DND-41 (cell line): Measurements from ENCODE around the gene ABCC8.

Experiments
- ATAC-seq: fragments of 200-7000 bp; cut with Tn5 transposase; 3 replicates; pipeline ENCODE4 v1.9.1; 2021; ENCODE audit warnings: low read depth; ENCODE audit not compliant: insufficient read depth
- DNase-seq: peaks from one replicate; pipeline ENCODE4 v3.0.0-alpha.2; 2020
- H2AFZ ChIP-seq: 2 replicates; pipeline ENCODE4 v1.6.0; 2012; ENCODE audit warnings: low read depth, low read length
- H3K27ac ChIP-seq: 2 replicates; pipeline ENCODE4 v1.5.1; 2012; ENCODE audit warnings: low read length, inconsistent platforms
- H3K27me3 ChIP-seq: fragments of 200-600 bp; sonication (generic); 2 replicates; pipeline ENCODE4 v1.6.0; 2012; ENCODE audit warnings: low read length, mild to moderate bottlenecking, inconsistent platforms; ENCODE audit not compliant: insufficient read depth, poor library complexity
- H3K36me3 ChIP-seq: 2 replicates; pipeline ENCODE4 v1.5.1; 2012; ENCODE audit warnings: low read length, inconsistent platforms; ENCODE audit not compliant: insufficient read depth
- H3K4me1 ChIP-seq: 2 replicates; pipeline ENCODE4 v1.5.1; 2012; ENCODE audit warnings: mild to moderate bottlenecking, low read length; ENCODE audit not compliant: insufficient read depth
- H3K4me2 ChIP-seq: 2 replicates; pipeline ENCODE4 v1.6.0; 2012; ENCODE audit warnings: mild to moderate bottlenecking, moderate library complexity, low read length, inconsistent platforms; ENCODE audit not compliant: insufficient read depth
- H3K4me3 ChIP-seq, 2 experiments: fragments of 200-600 bp in 1 of 2; shearing (Covaris generic) in 1 of 2; 2 replicates each; pipeline ENCODE4 v1.5.1; 2012 to 2016; ENCODE audit warnings: inconsistent platforms in 2 of 2, low read length in 2 of 2, mild to moderate bottlenecking in 2 of 2, low read depth in 1 of 2, moderate library complexity in 1 of 2
- H3K79me2 ChIP-seq: 2 replicates; pipeline ENCODE4 v1.6.0; 2012; ENCODE audit warnings: low read length, inconsistent platforms; ENCODE audit not compliant: insufficient read depth
- H3K9ac ChIP-seq: 2 replicates; pipeline ENCODE4 v1.6.0; 2012; ENCODE audit warnings: low read depth, mild to moderate bottlenecking, inconsistent platforms, low read length, moderate library complexity
- H3K9me3 ChIP-seq: 2 replicates; pipeline ENCODE4 v1.5.1; 2012; ENCODE audit warnings: low read length, moderate library complexity, mild to moderate bottlenecking, inconsistent platforms; ENCODE audit not compliant: insufficient read depth, severe bottlenecking
- H4K20me1 ChIP-seq: 2 replicates; pipeline ENCODE4 v1.6.0; 2012; ENCODE audit warnings: low read length; ENCODE audit not compliant: insufficient read depth
- EZH2 ChIP-seq: IDR thresholded peaks from 3 replicates; pipeline ENCODE4 v1.6.1; 2012; ENCODE audit warnings: borderline replicate concordance, low read depth, mild to moderate bottlenecking, moderate library complexity, low read length, inconsistent platforms; ENCODE audit not compliant: severe bottlenecking
- TF ChIP-seq, protein P1 (sequence below): IDR thresholded peaks from 2 replicates; pipeline ENCODE4 v1.5.1; 2012; ENCODE audit warnings: borderline replicate concordance, low read length, moderate library complexity, mild to moderate bottlenecking; ENCODE audit not compliant: poor library complexity, severe bottlenecking; ENCODE audit errors: extremely low read depth

Gene ABCC8

DNA sequence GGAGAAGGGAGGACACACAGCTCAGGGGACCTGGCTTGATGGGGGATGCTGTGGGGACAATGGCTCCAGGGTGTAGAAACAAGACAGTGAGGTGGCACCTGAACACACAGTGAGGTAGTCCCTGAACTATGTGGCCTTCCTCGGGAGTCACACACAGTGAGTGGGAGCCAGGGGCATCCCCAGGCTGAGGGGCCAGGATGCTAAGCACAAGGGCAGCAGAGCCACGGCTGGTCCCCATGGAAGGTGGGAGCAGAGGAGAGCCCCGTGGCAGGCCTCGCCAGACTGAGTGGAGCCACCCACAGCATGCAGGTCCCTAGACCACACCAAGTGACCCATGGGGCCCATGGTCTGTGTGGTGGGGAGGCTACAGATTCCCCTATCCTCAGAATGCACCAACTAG, 26.0 kb upstream of the ABCC8 start:
- Histone ChIP-seq H3K27ac (peak overlapping the region; percentile 0; the same call in 1 of the 2 replicates), H3K36me3 (no peaks in the 10 kb centered on the region), H3K4me1 (peaks cover 28% of the 10 kb centered on the region), H3K4me2 (no peak overlapping the region), H3K4me3 (no peak overlapping the region), H3K79me2 (no peaks in the 10 kb centered on the region), H3K9me3 (no peaks in the 10 kb centered on the region), H3K9ac (no peak overlapping the region), H2AFZ (no peak overlapping the region), H4K20me1 (no peaks in the 10 kb centered on the region), H3K27me3 (no peaks in the 10 kb centered on the region)
- no peak for ATAC-seq
- no peak for DNase-seq
- no peak for TF ChIP-seq EZH2
- TF ChIP-seq, protein P1, sequence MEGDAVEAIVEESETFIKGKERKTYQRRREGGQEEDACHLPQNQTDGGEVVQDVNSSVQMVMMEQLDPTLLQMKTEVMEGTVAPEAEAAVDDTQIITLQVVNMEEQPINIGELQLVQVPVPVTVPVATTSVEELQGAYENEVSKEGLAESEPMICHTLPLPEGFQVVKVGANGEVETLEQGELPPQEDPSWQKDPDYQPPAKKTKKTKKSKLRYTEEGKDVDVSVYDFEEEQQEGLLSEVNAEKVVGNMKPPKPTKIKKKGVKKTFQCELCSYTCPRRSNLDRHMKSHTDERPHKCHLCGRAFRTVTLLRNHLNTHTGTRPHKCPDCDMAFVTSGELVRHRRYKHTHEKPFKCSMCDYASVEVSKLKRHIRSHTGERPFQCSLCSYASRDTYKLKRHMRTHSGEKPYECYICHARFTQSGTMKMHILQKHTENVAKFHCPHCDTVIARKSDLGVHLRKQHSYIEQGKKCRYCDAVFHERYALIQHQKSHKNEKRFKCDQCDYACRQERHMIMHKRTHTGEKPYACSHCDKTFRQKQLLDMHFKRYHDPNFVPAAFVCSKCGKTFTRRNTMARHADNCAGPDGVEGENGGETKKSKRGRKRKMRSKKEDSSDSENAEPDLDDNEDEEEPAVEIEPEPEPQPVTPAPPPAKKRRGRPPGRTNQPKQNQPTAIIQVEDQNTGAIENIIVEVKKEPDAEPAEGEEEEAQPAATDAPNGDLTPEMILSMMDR = no peak

GRCh38 chr11:17500673-17501072, 24.0 kb upstream of the ABCC8 start:
- no peak for ATAC-seq
- no peak for DNase-seq
- Histone ChIP-seq H3K9me3 (no peaks in the 10 kb centered on the region), H3K4me2 (no peak overlapping the region), H3K36me3 (no peaks in the 10 kb centered on the region), H4K20me1 (no peaks in the 10 kb centered on the region), H3K27me3 (no peaks in the 10 kb centered on the region), H2AFZ (no peak overlapping the region), H3K79me2 (no peaks in the 10 kb centered on the region), H3K4me3 (no peak overlapping the region), H3K27ac (no peak overlapping the region), H3K4me1 (peaks cover 28% of the 10 kb centered on the region), H3K9ac (no peak overlapping the region)
- TF ChIP-seq EZH2 = no peak
- TF ChIP-seq, protein P1 = no peak

GRCh38 chr11:17498475-17498874, 21.8 kb upstream of the ABCC8 start:
- Histone ChIP-seq H3K36me3 (no peaks in the 10 kb centered on the region), H3K4me2 (no peak overlapping the region), H3K27ac (no peak overlapping the region), H3K79me2 (no peaks in the 10 kb centered on the region), H3K9me3 (no peaks in the 10 kb centered on the region), H3K4me3 (no peak overlapping the region), H2AFZ (no peak overlapping the region), H3K9ac (no peak overlapping the region), H3K27me3 (no peaks in the 10 kb centered on the region), H4K20me1 (no peaks in the 10 kb centered on the region), H3K4me1 (peaks cover 17% of the 10 kb centered on the region)
- TF ChIP-seq, protein P1 = no peak
- TF ChIP-seq EZH2 = no peak
- DNase-seq (no peak), ATAC-seq (no peak)

DNA sequence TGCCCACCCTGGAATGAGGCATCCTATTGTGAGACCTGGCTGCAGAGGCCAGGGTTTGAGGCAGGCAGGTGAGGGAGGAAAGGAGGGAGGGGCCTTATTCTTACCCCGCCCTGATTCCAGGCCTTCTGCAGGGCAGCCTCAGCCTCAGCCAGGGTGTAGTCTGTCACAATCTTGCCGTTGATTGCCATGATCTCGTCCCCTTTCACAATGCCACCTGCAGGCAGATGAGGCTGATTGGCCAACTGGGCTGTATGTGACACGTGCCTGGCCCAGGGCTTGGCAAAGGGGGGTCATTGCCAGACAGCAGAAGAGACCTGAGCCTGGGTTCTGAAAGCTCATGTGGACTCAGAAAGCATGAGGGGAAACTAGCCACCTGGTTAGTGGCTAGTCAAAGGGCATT, 21.4 kb upstream of the ABCC8 start:
- Histone ChIP-seq H3K27me3 (no peaks in the 10 kb centered on the region), H4K20me1 (no peaks in the 10 kb centered on the region), H3K36me3 (no peaks in the 10 kb centered on the region), H3K4me1 (peaks cover 14% of the 10 kb centered on the region), H3K79me2 (no peaks in the 10 kb centered on the region), H3K4me3 (no peak overlapping the region), H3K9ac (no peak overlapping the region), H3K4me2 (no peak overlapping the region), H3K9me3 (no peaks in the 10 kb centered on the region), H3K27ac (no peak overlapping the region), H2AFZ (no peak overlapping the region)
- DNase-seq (no peak), ATAC-seq (no peak)
- no peak for TF ChIP-seq EZH2
- TF ChIP-seq, protein P1 = no peak
